ENCODE data around the gene USH1G. TPM values are rescaled to one million over a fixed set of nuclear protein-coding genes. Genes with fewer than 3 reads are reported as not detected.

Gene USH1G
- total and polyA plus RNA-seq, 2 of the 13 experiments (the other 11 are each of a cell fraction or from before 2014, with no cell fraction given), result 0.04 TPM; not detected in 1

DNA sequence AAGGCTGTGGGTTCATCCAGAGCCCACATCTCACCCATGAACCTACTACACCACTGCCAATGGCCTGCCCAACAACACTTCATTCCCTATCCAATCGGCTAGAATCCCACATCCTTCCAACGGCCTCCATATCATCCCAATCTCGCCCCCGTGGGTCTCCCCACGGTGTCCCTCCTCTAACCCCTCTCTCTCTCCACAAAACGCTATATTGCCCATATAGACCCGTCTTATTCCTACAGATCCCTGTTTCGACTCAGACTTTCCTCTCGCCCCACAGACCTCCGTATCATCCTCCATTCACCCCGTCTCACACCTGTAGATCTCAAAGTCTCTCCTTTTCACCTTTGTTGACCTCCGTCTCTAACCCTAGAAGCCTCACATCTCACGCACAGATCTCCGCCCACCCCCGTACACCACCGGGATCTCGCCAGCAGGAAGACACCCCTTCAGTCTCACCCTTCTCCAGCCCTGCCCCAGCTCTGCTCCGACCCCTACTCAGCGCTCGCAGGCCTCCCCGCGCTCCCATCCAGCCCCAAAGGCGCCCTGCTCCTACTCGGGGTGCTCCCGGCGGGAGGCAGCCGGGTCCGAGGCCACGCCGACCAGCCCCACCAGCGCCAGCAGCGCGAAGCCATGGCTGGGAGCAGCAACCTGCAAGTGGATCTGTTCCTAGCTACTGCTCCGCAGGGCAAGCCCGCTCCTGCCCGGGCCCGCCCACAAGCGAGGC lies 50.6 kb downstream of the USH1G start, which contains the start of gene FDXR (continued):
- TF ChIP-seq, protein P1, sequence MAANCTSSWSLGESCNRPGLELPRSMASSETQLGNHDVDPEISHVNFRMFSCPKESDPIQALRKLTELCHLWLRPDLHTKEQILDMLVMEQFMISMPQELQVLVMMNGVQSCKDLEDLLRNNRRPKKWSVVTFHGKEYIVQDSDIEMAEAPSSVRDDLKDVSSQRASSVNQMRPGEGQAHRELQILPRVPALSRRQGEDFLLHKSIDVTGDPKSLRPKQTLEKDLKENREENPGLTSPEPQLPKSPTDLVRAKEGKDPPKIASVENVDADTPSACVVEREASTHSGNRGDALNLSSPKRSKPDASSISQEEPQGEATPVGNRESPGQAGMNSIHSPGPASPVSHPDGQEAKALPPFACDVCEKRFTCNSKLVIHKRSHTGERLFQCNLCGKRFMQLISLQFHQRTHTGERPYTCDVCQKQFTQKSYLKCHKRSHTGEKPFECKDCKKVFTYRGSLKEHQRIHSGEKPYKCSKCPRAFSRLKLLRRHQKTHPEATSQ (CRISPR knock-in tag; IDR thresholded peaks at IDR 0.05; ENCODE audit: borderline replicate concordance), result peak; percentile 83; the same call in 1 of the 2 replicates
- TF ChIP-seq DPF2 (CRISPR knock-in tag; IDR thresholded peaks at IDR 0.05; ENCODE audit: borderline replicate concordance, low read depth), result 0 out of 2 replicates have a peak, but pooled peaks have one; percentile 28
- no peak for TF ChIP-seq PHF20 (CRISPR knock-in tag; IDR thresholded peaks at IDR 0.05)
- TF ChIP-seq NCOA1 (CRISPR knock-in tag; IDR thresholded peaks at IDR 0.05), result no peak
- TF ChIP-seq, protein P2, sequence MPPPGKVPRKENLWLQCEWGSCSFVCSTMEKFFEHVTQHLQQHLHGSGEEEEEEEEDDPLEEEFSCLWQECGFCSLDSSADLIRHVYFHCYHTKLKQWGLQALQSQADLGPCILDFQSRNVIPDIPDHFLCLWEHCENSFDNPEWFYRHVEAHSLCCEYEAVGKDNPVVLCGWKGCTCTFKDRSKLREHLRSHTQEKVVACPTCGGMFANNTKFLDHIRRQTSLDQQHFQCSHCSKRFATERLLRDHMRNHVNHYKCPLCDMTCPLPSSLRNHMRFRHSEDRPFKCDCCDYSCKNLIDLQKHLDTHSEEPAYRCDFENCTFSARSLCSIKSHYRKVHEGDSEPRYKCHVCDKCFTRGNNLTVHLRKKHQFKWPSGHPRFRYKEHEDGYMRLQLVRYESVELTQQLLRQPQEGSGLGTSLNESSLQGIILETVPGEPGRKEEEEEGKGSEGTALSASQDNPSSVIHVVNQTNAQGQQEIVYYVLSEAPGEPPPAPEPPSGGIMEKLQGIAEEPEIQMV (CRISPR knock-in tag; IDR thresholded peaks at IDR 0.05; ENCODE audit: low read depth), result peak; percentile 65; the same call in 1 of the 2 replicates
- 0 out of 2 replicates have a peak, but pooled peaks have one; percentile 32 for TF ChIP-seq SRY (CRISPR knock-in tag; IDR thresholded peaks at IDR 0.05)
- TF ChIP-seq HDAC2 (CRISPR knock-in tag; IDR thresholded peaks at IDR 0.05), result 0 out of 2 replicates have a peak, but pooled peaks have one; percentile 32
- TF ChIP-seq KLF6 (CRISPR knock-in tag; IDR thresholded peaks at IDR 0.05), result peak; percentile 84; the same call in 1 of the 2 replicates
- no peak; the same call in 1 of the 2 replicates for TF ChIP-seq ZNF672 (CRISPR knock-in tag; IDR thresholded peaks at IDR 0.05)
- TF ChIP-seq STAG1 (CRISPR knock-in tag; IDR thresholded peaks at IDR 0.05), result 0 out of 2 replicates have a peak, but pooled peaks have one; percentile 16
- TF ChIP-seq MAFG (CRISPR knock-in tag; IDR thresholded peaks at IDR 0.05), result no peak
- peak; percentile 75; the same call in 1 of the 2 replicates for TF ChIP-seq SATB2 (CRISPR knock-in tag; IDR thresholded peaks at IDR 0.05)
- TF ChIP-seq BORCS8-MEF2B (CRISPR knock-in tag; IDR thresholded peaks at IDR 0.05), result peak; percentile 95
- TF ChIP-seq ZNF724P (CRISPR knock-in tag; IDR thresholded peaks at IDR 0.05; ENCODE audit: borderline replicate concordance), result 0 out of 2 replicates have a peak, but pooled peaks have one; percentile 56
- 0 out of 2 replicates have a peak, but pooled peaks have one; percentile 71 for TF ChIP-seq ZNF232 (CRISPR knock-in tag; IDR thresholded peaks at IDR 0.05; ENCODE audit: borderline replicate concordance)
- no peak for TF ChIP-seq TCF7L2 (IDR thresholded peaks at IDR 0.05; ENCODE audit: low read depth, low read length)
- TF ChIP-seq SOX6 (IDR thresholded peaks at IDR 0.05), result no peak
- peak; percentile 70 for TF ChIP-seq SOX6 (CRISPR knock-in tag; IDR thresholded peaks at IDR 0.05)
- TF ChIP-seq IKZF4 (CRISPR knock-in tag; IDR thresholded peaks at IDR 0.05; ENCODE audit: borderline replicate concordance, low read depth, not compliant biosample characterization), result peak; percentile 90
- TF ChIP-seq SP4 (CRISPR knock-in tag; IDR thresholded peaks at IDR 0.05), result peak; percentile 88
- TF ChIP-seq, protein P3, sequence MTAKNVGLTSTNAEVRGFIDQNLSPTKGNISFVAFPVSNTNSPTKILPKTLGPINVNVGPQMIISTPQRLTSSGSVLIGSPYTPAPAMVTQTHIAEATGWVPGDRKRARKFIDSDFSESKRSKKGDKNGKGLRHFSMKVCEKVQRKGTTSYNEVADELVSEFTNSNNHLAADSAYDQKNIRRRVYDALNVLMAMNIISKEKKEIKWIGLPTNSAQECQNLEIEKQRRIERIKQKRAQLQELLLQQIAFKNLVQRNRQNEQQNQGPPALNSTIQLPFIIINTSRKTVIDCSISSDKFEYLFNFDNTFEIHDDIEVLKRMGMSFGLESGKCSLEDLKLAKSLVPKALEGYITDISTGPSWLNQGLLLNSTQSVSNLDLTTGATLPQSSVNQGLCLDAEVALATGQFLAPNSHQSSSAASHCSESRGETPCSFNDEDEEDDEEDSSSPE (CRISPR knock-in tag; IDR thresholded peaks at IDR 0.05), result no peak
- peak; percentile 71 for TF ChIP-seq CBX1 (IDR thresholded peaks at IDR 0.05; ENCODE audit: low read depth)
- no peak for TF ChIP-seq ZNF713 (CRISPR knock-in tag; IDR thresholded peaks at IDR 0.05)
- TF ChIP-seq BRCA1 (CRISPR knock-in tag; IDR thresholded peaks at IDR 0.05), result peak; percentile 93; the same call in 1 of the 2 replicates
- TF ChIP-seq, protein P4, sequence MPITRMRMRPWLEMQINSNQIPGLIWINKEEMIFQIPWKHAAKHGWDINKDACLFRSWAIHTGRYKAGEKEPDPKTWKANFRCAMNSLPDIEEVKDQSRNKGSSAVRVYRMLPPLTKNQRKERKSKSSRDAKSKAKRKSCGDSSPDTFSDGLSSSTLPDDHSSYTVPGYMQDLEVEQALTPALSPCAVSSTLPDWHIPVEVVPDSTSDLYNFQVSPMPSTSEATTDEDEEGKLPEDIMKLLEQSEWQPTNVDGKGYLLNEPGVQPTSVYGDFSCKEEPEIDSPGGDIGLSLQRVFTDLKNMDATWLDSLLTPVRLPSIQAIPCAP (CRISPR knock-in tag; IDR thresholded peaks at IDR 0.05; ENCODE audit: low read depth), result 0 out of 2 replicates have a peak, but pooled peaks have one; percentile 69
- TF ChIP-seq MIER2 (CRISPR knock-in tag; IDR thresholded peaks at IDR 0.05), result peak; percentile 57; the same call in 1 of the 2 replicates
- peak; percentile 54 for TF ChIP-seq ZNF788 (CRISPR knock-in tag; IDR thresholded peaks at IDR 0.05; ENCODE audit: borderline replicate concordance)

All from HepG2 (cell line).